ENCODE measurements around the gene DOK5.

DOK5 gene

GRCh38 chr20:54539521-54540046, 64.2 kb downstream of the DOK5 start:
- TF ChIP-seq EZH2phosphoT487 (conservative IDR thresholded peaks at IDR 0.05; ENCODE audit: low read length) (no peak), CTCF (IDR thresholded peaks at IDR 0.05; ENCODE audit: insufficient read depth, low read length, poor library complexity, severe bottlenecking) (no peak)

GRCh38 chr20:54543369-54543768, 68.0 kb downstream of the DOK5 start:
- no peak overlapping the region for H2AFZ ChIP-seq (ENCODE audit: low read depth, low read length, severe bottlenecking)
- no peaks in the 10 kb centered on the region for H3K36me3 ChIP-seq (ENCODE audit: low read length)
- H3K4me3 ChIP-seq (ENCODE audit: insufficient read depth, low read length, poor library complexity, severe bottlenecking), result no peak overlapping the region
- no peak overlapping the region for H3K27ac ChIP-seq (ENCODE audit: low read depth, low read length)
- no peaks in the 10 kb centered on the region; the same call in 1 of the 2 replicates for H3K9me3 ChIP-seq (ENCODE audit: insufficient read depth, low read length)
- no peaks in the 10 kb centered on the region for H3F3A ChIP-seq (ENCODE audit: insufficient read depth)
- no peak overlapping the region for H3K4me2 ChIP-seq (ENCODE audit: low read depth, low read length, poor library complexity, severe bottlenecking)
- no peaks in the 10 kb centered on the region for H4K20me1 ChIP-seq (ENCODE audit: low read depth, low read length)
- no peak overlapping the region for H3K9ac ChIP-seq (ENCODE audit: low read length)
- H3K27me3 ChIP-seq (ENCODE audit: low read length), result no peaks in the 10 kb centered on the region
- TF ChIP-seq EZH2phosphoT487 (conservative IDR thresholded peaks at IDR 0.05; ENCODE audit: low read length), result no peak
- no peak for TF ChIP-seq CTCF (IDR thresholded peaks at IDR 0.05; ENCODE audit: insufficient read depth, low read length, poor library complexity, severe bottlenecking)
- no peaks in the 10 kb centered on the region for H3K79me2 ChIP-seq (ENCODE audit: insufficient read depth, low read length)
- no peaks in the 10 kb centered on the region for H3K9me2 ChIP-seq (replicated peaks; ENCODE audit: insufficient read depth, low read length)

More at GRCh38 chr20:54539521-54540046, 64.2 kb downstream of the DOK5 start:
- Histone ChIP-seq H3K36me3 (ENCODE audit: low read length) (no peaks in the 10 kb centered on the region), H3F3A (ENCODE audit: insufficient read depth) (no peaks in the 10 kb centered on the region), H3K9me3 (ENCODE audit: insufficient read depth, low read length) (no peaks in the 10 kb centered on the region; the same call in 1 of the 2 replicates), H4K20me1 (ENCODE audit: low read depth, low read length) (no peaks in the 10 kb centered on the region), H3K27me3 (ENCODE audit: low read length) (no peaks in the 10 kb centered on the region), H3K27ac (ENCODE audit: low read depth, low read length) (no peak overlapping the region), H3K4me2 (ENCODE audit: low read depth, low read length, poor library complexity, severe bottlenecking) (no peak overlapping the region), H2AFZ (ENCODE audit: low read depth, low read length, severe bottlenecking) (no peak overlapping the region), H3K9me2 (replicated peaks; ENCODE audit: insufficient read depth, low read length) (no peaks in the 10 kb centered on the region), H3K9ac (ENCODE audit: low read length) (no peak overlapping the region), H3K79me2 (ENCODE audit: insufficient read depth, low read length) (no peaks in the 10 kb centered on the region), H3K4me3 (ENCODE audit: insufficient read depth, low read length, poor library complexity, severe bottlenecking) (no peak overlapping the region)

- no peaks in the 10 kb centered on the region for H3K79me2 ChIP-seq (ENCODE audit: insufficient read depth, low read length)
- no peak overlapping the region for H3K27ac ChIP-seq (ENCODE audit: low read depth, low read length)
- no peaks in the 10 kb centered on the region for H3K9me3 ChIP-seq (ENCODE audit: insufficient read depth, low read length)
- no peak overlapping the region for H3K4me2 ChIP-seq (ENCODE audit: low read depth, low read length, poor library complexity, severe bottlenecking)
- H4K20me1 ChIP-seq (ENCODE audit: low read depth, low read length), result no peaks in the 10 kb centered on the region
- no peaks in the 10 kb centered on the region for H3K9me2 ChIP-seq (replicated peaks; ENCODE audit: insufficient read depth, low read length)
- no peaks in the 10 kb centered on the region for H3K36me3 ChIP-seq (ENCODE audit: low read length)
- no peaks in the 10 kb centered on the region for H3K27me3 ChIP-seq (ENCODE audit: low read length)
- no peak overlapping the region for H3K4me3 ChIP-seq (ENCODE audit: insufficient read depth, low read length, poor library complexity, severe bottlenecking)
- H3K9ac ChIP-seq (ENCODE audit: low read length), result no peak overlapping the region
- H3F3A ChIP-seq (ENCODE audit: insufficient read depth), result no peaks in the 10 kb centered on the region
- H2AFZ ChIP-seq (ENCODE audit: low read depth, low read length, severe bottlenecking), result no peak overlapping the region
- TF ChIP-seq CTCF (IDR thresholded peaks at IDR 0.05; ENCODE audit: insufficient read depth, low read length, poor library complexity, severe bottlenecking), result no peak
- no peak for TF ChIP-seq EZH2phosphoT487 (conservative IDR thresholded peaks at IDR 0.05; ENCODE audit: low read length)
Observed at GRCh38 chr20:54545676-54546358, 70.4 kb downstream of the DOK5 start.

Data from SU-DHL-6 (cell line).